ENCODE measurements around the gene GPRC5C. TPM values are rescaled to one million over a fixed set of nuclear protein-coding genes. Genes with fewer than 3 reads are reported as not detected.

Gene GPRC5C
- total and polyA plus RNA-seq, 2 donors (not counting 3 experiments of a cell fraction or from before 2014, with no cell fraction given), result not detected

GRCh38 chr17:74412581-74412980 lies 19.3 kb upstream of the GPRC5C start:
- intact Hi-C loops (cut with micrococcal nuclease), result no loop called here
- CTCF ChIA-PET, result interaction anchor here (1.2 kb wide), 1 partner anchor 33 kb away, joined by 3 read pairs; no protein-coding TSS in a partner anchor
- FAIRE-seq, result no peak

More at GRCh38 chr17:74412581-74412980, 19.3 kb upstream of the GPRC5C start:
- Histone ChIP-seq H3K4me2 (ENCODE audit: insufficient read depth, low read length) (no peak overlapping the region), H3K9ac (replicated peaks; ENCODE audit: extremely low read depth, insufficient read depth, low read length) (no peak overlapping the region), H2AFZ (ENCODE audit: low read depth, low read length) (no peak overlapping the region), H3K9me1 (replicated peaks; ENCODE audit: control insufficient read depth, extremely low read depth, insufficient read depth, low read length) (no peaks in the 10 kb centered on the region), H3K4me1 (ENCODE audit: control insufficient read depth, extremely low read depth, insufficient read depth, low read length) (no peaks in the 10 kb centered on the region), H4K20me1 (replicated peaks; ENCODE audit: control insufficient read depth, extremely low read depth, insufficient read depth, low read length) (no peaks in the 10 kb centered on the region), H3K27ac (ENCODE audit: insufficient read depth, low read depth, low read length) (no peak overlapping the region), H3K27me3 (ENCODE audit: control insufficient read depth in 2 of 2, insufficient read depth in 2 of 2, low read length in 2 of 2) (no peaks in the 10 kb centered on the region), H3K9me3 (replicated peaks; ENCODE audit: control insufficient read depth, insufficient read depth, low read length) (no peaks in the 10 kb centered on the region), H3K79me2 (ENCODE audit: control insufficient read depth, insufficient read depth, low read length) (no peaks in the 10 kb centered on the region), H3K4me3 (replicated peaks in 1 of 3; ENCODE audit: insufficient read depth in 1 of 3, low read depth in 1 of 3, low read length in 3 of 3) (no peak overlapping the region), H3K36me3 (ENCODE audit: control insufficient read depth in 2 of 2, extremely low read depth in 1 of 2, insufficient read depth in 2 of 2, low read length in 2 of 2) (no peaks in the 10 kb centered on the region)
- no peak for TF ChIP-seq POLR2AphosphoS5 (IDR thresholded peaks at IDR 0.05; ENCODE audit: insufficient read depth, low read depth, low read length)
- TF ChIP-seq, protein P1, sequence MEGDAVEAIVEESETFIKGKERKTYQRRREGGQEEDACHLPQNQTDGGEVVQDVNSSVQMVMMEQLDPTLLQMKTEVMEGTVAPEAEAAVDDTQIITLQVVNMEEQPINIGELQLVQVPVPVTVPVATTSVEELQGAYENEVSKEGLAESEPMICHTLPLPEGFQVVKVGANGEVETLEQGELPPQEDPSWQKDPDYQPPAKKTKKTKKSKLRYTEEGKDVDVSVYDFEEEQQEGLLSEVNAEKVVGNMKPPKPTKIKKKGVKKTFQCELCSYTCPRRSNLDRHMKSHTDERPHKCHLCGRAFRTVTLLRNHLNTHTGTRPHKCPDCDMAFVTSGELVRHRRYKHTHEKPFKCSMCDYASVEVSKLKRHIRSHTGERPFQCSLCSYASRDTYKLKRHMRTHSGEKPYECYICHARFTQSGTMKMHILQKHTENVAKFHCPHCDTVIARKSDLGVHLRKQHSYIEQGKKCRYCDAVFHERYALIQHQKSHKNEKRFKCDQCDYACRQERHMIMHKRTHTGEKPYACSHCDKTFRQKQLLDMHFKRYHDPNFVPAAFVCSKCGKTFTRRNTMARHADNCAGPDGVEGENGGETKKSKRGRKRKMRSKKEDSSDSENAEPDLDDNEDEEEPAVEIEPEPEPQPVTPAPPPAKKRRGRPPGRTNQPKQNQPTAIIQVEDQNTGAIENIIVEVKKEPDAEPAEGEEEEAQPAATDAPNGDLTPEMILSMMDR (IDR thresholded peaks at IDR 0.05; ENCODE audit: extremely low read depth in 1 of 2, insufficient read depth in 1 of 2, low read depth in 1 of 2, low read length in 2 of 2), result no peak
- no peak for TF ChIP-seq GATA2 (IDR thresholded peaks at IDR 0.05; ENCODE audit: insufficient read depth, insufficient read length, low read depth, low read length)
- TF ChIP-seq JUN (IDR thresholded peaks at IDR 0.05; ENCODE audit: borderline replicate concordance, insufficient read depth, insufficient read length, low read depth), result no peak
- TF ChIP-seq EZH2 (IDR thresholded peaks at IDR 0.05; ENCODE audit: borderline replicate concordance, low read depth, low read length, severe bottlenecking), result no peak
- no peak for TF ChIP-seq FOS (IDR thresholded peaks at IDR 0.05; ENCODE audit: borderline replicate concordance, insufficient read depth, low read length)
- TF ChIP-seq MYC (IDR thresholded peaks at IDR 0.05; ENCODE audit: low read depth, low read length), result no peak
- TF ChIP-seq, protein P2, sequence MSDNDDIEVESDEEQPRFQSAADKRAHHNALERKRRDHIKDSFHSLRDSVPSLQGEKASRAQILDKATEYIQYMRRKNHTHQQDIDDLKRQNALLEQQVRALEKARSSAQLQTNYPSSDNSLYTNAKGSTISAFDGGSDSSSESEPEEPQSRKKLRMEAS (IDR thresholded peaks at IDR 0.05; ENCODE audit: insufficient read depth, insufficient read length), result no peak
- no peak for TF ChIP-seq POLR2A (IDR thresholded peaks at IDR 0.05; ENCODE audit: low read depth, low read length)
- dilution Hi-C loops (cut with MboI; ENCODE audit: extremely low pct_ligation_motif_present, low sequenced_read_pairs), result no loop called here
- POLR2A ChIA-PET, result no interaction called here
- no peak for DNase-seq (ENCODE audit: low read depth, low spot score)
- no TSS peak for BruUV-seq (replicated peaks)
